A549 (cell line): ENCODE results near the gene RAB1B.
"Not testable (repeated sequence)": the region's sequence is repeated elsewhere in the genome, so short reads cannot be mapped to it uniquely, and the experiment has no call there.

Source experiments
- BCL3 ChIP-seq: fragments of >200 bp; sonication (Bioruptor Twin); formaldehyde crosslinking; IDR thresholded peaks from 3 replicates; pipeline ENCODE4 v1.6.1; 2016
- CEBPB ChIP-seq, 2 experiments: fragments of >200 bp in 1 of 2; sonication (Bioruptor Twin) in 1 of 2; formaldehyde crosslinking in 1 of 2; IDR thresholded peaks; 2 replicates each; pipeline ENCODE4 v1.6.1; 2012 to 2016
- CTCF ChIP-seq: fragments of >200 bp; sonication (Bioruptor Twin); formaldehyde crosslinking; IDR thresholded peaks from 3 replicates; pipeline ENCODE4 v1.5.1; 2016
- NPAS2 ChIP-seq: fragments of 250-450 bp; sonication (Bioruptor Pico); IDR thresholded peaks from 2 replicates; pipeline ENCODE4 v1.8.0; 2022; ENCODE audit warnings: mild to moderate bottlenecking, moderate library complexity, borderline replicate concordance
- POLR2A ChIP-seq: IDR thresholded peaks from 2 replicates; pipeline ENCODE4 v1.6.1; 2012; ENCODE audit warnings: mild to moderate bottlenecking, low read length
- RAD21 ChIP-seq, 2 experiments: fragments of >200 bp in 1 of 2; sonication (Bioruptor Twin) in 1 of 2; formaldehyde crosslinking in 1 of 2; IDR thresholded peaks in 1 of 2; conservative IDR thresholded peaks in 1 of 2; 2 replicates in 1 of 2; 3 replicates in 1 of 2; pipeline ENCODE4 v1.6.1; 2012 to 2018; ENCODE audit warnings: inconsistent platforms in 1 of 2
- SMC3 ChIP-seq: fragments of >200 bp; sonication (Bioruptor Twin); formaldehyde crosslinking; IDR thresholded peaks from 3 replicates; pipeline ENCODE4 v1.6.1; 2018; ENCODE audit warnings: inconsistent platforms

GRCh38 chr11:66253081-66253480 is 15.4 kb upstream of the RAB1B start:
- TF ChIP-seq CEBPB (IDR thresholded peaks at IDR 0.05); NPAS2 (CRISPR knock-in tag); RAD21 (conservative IDR thresholded peaks at IDR 0.05 in 1 of 2, IDR thresholded peaks at IDR 0.05 in 1 of 2); CTCF; SMC3; POLR2A; BCL3: not testable (repeated sequence)
